AG09319 (cell line): Measurements from ENCODE around the gene BUD31.
A peak's percentile ranks its signal among the peaks of the same experiment; 100 is the strongest.

Experiments
- DNase-seq: peaks from one replicate; pipeline ENCODE4 v3.0.0-alpha.2; 2010; ENCODE audit warnings: low read depth; ENCODE audit errors: extremely low read depth
- CTCF ChIP-seq: IDR thresholded peaks from 2 replicates; pipeline ENCODE4 v1.5.1; 2011; ENCODE audit warnings: low read depth, mild to moderate bottlenecking, inconsistent platforms, low read length, moderate library complexity

Gene BUD31

GRCh38 chr7:99404235-99404976, 4.4 kb upstream of the BUD31 start:
- DNase-seq, result no peak
- no peak for TF ChIP-seq CTCF

GRCh38 chr7:99404977-99405320, 3.8 kb upstream of the BUD31 start:
- TF ChIP-seq CTCF, result no peak
- DNase-seq, result no peak

DNA sequence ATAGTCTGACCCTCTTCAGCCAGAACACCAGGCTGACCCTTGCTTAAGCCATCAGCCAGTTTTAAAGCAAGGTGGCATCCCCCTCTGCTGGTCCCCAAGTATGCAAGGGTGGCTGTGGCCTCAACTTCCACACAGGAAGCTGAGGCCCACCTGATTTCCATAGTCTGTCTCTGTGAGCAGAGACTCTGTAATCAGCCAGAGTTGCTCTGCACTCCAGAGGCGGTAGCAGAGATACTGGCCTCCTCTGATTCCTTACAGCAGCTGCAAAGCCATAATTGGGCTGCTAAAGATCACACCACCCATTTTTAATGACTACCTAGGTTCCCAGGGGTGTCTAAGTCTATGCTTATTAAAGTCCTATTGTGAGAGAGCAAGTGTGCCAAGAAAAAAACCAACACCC, 2.2 kb upstream of the BUD31 start:
- no peak for TF ChIP-seq CTCF
- no peak for DNase-seq

DNA sequence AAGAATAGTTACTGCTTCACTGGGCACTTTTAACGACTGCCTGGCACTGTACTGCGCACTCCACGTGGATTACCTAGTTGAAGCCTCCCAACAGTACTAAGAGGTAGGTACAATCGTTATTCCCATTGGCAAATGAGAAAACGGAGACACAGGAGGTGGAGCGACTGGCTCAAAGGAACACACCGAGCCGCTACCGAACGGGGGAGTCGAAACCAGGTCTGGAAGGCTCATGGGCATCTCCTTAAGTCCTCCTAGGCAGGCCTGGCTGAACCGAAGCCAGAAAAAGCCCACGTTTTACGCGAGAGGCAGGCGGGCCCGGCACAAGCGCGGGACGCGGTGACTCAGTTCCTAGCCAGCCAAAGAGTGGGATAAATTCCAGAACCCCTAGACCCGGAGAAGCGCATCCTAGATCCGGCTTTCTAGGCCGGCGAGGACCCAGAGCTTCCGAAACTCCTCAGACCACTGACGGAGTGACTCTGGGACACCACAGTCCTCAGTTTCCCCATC, 844 bp upstream of the BUD31 start:
- no peak for TF ChIP-seq CTCF
- DNase-seq, result peak; percentile 40

DNA sequence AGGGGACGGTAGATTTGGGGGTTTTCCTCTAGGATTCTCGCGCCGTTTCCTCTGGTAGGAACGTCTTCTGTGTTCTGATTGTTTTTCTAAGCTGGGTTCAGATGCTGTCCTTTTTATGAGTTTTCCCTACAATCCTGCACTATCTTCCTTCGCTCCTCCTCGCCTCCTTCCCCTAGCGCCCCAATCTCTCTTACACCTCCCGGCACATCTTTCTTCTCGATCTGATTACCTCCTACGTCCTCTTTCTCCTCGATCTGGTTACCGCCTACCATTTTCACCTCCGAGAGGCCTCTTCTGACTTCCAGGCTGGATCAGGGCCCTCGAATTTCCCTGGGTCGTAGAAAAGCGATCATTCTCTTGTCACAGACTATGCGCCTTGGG, 413 bp downstream of the BUD31 start:
- DNase-seq, result no peak

GRCh38 chr7:99409806-99410205, 1.0 kb downstream of the BUD31 start:
- DNase-seq, result no peak
- TF ChIP-seq CTCF, result no peak

More for the DNA sequence above, 413 bp downstream of the BUD31 start:
- no peak for TF ChIP-seq CTCF

DNA sequence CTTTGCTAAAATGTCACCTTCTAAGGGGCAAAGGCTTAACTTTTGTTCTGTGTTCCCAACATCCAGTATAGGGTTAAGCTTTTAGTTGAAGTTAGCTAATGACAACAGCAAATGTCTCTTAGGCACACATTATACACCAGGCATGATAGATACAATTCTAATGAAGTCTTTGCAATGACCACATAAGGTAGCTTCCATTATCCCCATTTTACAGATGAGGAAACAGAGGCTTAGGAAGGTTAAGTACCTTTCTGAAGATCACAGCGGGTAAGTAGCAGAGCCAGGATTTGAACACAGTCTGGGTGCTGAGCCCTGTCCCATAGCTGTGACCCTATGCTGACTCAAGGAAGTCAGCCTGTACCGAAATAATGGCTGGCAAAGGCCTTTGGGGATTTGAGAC, 1.9 kb downstream of the BUD31 start:
- no peak for DNase-seq
- TF ChIP-seq CTCF, result no peak
